T47D (cell line): ENCODE measurements around the gene COASY.

ENCODE experiments used
- DNase-seq, 2 experiments: peaks; one replicate each; pipeline versions ENCODE4 v3.0.0 to v3.0.0-alpha.2; 2011 to 2012; ENCODE audit warnings: low read depth in 1 of 2, low spot score in 1 of 2
- JUND ChIP-seq: IDR thresholded peaks from 2 replicates; pipeline ENCODE4 v1.6.1; 2012; ENCODE audit warnings: low read depth
- in situ Hi-C: cut with HindIII; loops from 2 replicates; pipeline ENCODE4 v1.10.0; 2016; ENCODE audit warnings: low sequenced_read_pairs, low pct_unique_long_range_greater_than_20kb

COASY gene

GRCh38 chr17:42563143-42563509 is 1.2 kb downstream of the COASY start:
- in situ Hi-C loops = no loop called here

DNA sequence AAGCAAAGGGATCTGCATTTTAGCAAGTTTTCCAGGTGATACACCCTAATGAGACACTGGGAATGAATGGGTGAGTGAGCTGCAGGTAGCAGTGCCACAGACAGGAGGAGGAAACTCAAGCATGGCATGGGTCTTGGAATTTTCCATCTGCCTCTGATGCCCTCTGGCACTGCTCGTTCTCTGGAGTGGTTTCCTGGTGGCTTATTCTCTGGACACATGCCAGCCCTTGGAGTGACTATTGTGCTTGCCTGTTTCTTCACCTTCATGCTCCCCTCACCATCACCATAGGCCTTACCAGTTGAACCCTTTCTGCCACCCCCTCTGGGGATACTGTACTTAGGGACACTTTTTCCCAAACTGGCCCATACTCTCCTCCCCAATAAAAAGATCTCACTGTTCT is 1.6 kb downstream of the COASY start:
- no peak for TF ChIP-seq JUND
- peak in 1 of 2 experiments; percentile 84 for DNase-seq
- in situ Hi-C loops = no loop called here

More at GRCh38 chr17:42563143-42563509, 1.2 kb downstream of the COASY start:
- TF ChIP-seq JUND = no peak
- no peak for DNase-seq

- DNase-seq = no peak
- TF ChIP-seq JUND = no peak
- in situ Hi-C loops = no loop called here
These were observed 2.0 kb downstream of the COASY start for GRCh38 chr17:42563950-42564349.

GRCh38 chr17:42564815-42565522 is 3.0 kb downstream of the COASY start:
- DNase-seq = no peak
- in situ Hi-C loops = no loop called here
- TF ChIP-seq JUND = no peak

- DNase-seq = no peak
- TF ChIP-seq JUND = no peak
- in situ Hi-C loops = no loop called here
These were observed 3.7 kb downstream of the COASY start for GRCh38 chr17:42565523-42566214.

DNA sequence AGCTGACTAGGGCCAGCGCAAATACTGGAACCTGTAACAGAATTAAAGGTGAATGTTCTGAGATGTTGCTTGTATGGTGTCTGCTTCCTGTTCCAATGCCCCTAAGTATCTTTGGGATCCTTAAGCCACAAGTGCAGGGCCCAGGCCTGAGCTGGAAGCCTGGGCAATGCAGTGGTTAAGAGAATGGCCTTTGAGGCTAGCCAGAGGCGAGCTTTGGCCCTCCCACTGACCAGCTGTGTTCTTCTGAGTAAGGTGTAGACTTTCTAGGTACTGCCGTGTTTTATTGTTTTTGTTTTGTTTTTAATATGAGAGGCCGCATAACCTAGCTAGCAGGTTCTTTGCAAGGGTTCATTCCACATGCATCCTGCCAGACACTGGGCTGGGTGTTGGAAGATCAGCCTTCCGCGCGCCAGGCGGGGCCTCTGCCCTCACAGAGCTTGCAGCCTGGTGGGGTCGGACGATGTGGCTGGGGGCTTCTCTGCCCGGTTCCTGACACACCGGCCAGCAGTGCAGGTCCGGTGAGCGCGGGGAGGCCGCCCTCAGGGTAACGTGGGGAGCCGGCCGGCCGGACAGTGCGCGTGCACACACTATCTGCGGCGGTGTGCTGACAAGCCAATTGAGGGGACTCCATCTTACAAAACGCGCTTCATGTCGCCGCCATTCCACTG is 4.4 kb downstream of the COASY start:
- DNase-seq = no peak
- TF ChIP-seq JUND = no peak
- in situ Hi-C loops = no loop called here

DNA sequence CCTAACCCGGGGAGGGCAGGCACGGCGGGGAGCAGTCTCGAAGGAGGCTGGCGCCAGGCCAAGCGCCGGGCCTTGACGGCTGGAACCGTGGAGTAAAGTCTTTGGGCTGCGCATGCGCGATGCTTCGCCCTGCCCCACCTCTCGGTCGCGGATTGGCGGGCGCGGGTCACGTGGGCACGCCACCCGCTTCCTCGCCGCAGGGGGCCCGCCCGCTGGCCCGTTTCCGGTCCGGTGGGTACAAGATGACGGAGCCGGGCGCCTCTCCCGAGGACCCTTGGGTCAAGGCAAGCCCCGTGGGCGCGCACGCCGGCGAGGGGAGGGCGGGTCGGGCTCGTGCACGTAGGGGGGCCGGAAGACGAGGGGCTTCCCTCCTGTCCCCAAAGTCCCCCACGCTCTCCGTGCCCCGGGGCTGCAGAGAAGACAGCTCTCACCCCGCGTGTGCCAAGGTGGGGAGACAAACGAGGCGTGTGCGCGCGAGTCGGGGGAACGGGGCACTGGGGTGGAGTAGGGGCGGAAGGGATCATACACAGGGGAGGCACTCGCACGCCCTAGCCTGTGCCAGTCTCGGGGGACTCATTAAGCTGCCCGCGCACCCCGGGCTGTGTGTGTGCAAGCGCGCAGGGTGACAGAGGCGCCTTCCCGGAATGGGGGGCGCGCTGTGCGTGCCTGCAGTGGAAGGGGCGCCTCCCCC is 5.1 kb downstream of the COASY start, which contains the start of gene MLX:
Gene MLX (plus strand): TSS at position 218 of the 691 bp plus-strand sequence. CDS start 25 bp downstream, at position 243.
- peak; percentile 96 to 100 for DNase-seq
- no peak for TF ChIP-seq JUND
- in situ Hi-C loops = no loop called here

DNA sequence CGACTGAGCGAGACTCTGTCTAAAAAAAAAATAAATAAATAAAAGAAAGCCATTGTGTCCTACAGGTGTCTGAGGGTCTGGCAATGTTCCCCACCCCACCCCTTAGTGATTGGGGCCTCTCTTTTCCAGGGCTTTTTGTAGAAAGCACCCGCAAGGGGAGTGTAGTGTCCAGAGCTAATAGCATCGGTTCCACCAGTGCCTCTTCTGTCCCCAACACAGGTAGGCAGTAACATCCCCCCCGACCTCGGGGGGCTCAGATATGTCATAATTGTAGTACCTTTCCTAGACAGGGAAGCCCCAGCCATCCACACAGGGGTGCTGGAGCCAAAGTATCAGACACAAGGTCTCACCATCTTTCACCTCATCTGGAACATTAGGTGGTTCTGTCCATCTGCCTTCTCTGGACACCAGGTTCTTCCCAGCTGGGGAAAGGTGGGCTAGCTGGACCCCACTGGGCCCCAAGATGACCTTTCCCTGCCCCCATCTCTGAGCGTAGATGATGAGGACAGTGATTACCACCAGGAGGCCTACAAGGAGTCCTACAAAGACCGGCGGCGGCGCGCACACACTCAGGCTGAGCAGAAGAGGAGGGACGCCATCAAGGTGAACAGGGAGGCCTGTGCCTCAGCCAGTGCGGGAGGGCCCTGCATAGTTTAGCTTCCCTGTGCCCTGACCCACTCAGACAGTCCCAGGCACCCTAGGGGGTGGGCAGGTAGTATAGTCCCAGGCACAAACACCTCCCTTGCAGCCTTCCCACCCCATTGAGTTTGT is 6.6 kb downstream of the COASY start:
- no peak for DNase-seq
- in situ Hi-C loops = no loop called here
- TF ChIP-seq JUND = no peak

- DNase-seq = peak in 1 of 2 experiments; percentile 78
- no peak for TF ChIP-seq JUND
- in situ Hi-C loops = no loop called here
These were observed 9.7 kb downstream of the COASY start for GRCh38 chr17:42571435-42572225.

DNA sequence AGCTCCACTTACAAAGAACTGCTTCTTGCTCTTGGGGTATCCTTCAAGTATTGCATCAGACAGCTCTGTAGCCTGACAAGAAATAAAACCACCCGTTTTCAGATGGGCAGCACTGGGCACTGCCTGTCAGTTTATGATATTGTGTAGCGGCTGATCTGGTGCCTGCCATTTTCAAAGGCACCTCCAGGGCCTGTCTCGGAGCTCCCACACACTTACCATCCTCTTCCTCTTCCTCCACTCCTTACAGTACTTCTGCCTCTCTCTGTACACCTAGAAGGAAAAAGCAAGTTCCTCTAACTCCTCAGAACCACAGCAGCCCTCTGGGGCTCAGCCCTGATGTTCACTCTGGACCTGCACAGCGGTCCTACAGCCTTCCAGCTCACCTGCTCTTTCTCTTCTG is 11.1 kb downstream of the COASY start:
- in situ Hi-C loops = no loop called here
- no peak for TF ChIP-seq JUND
- no peak for DNase-seq

- in situ Hi-C loops = no loop called here
- TF ChIP-seq JUND = no peak
- no peak for DNase-seq
These were observed 12.5 kb downstream of the COASY start for GRCh38 chr17:42574463-42574862.
